Esophagus muscularis mucosa (tissue), 4 donors: ENCODE results near the gene ZNF648. TPM values are rescaled to one million over a fixed set of nuclear protein-coding genes. Genes with fewer than 3 reads are reported as not detected.

Experiments
- DNase-seq: peaks from one replicate; pipeline ENCODE4 v3.0.0-alpha.2; 2017; ENCODE audit errors: extremely low spot score
- H3K27ac ChIP-seq, 4 donors: fragments of 200-600 bp; sonication (generic); replicated peaks in 1 of 4; 1 replicate in 3 of 4; 2 replicates in 1 of 4; pipeline ENCODE4 v1.5.1; 2016 to 2019; ENCODE audit warnings: mild to moderate bottlenecking in 1 of 4
- H3K27me3 ChIP-seq, 4 donors: fragments of 200-600 bp; sonication (generic); one replicate each; pipeline versions ENCODE4 v1.5.1 to v1.6.0; 2016 to 2019
- H3K36me3 ChIP-seq, 4 donors: fragments of 200-600 bp; sonication (generic); one replicate each; pipeline ENCODE4 v1.5.1; 2016 to 2019
- H3K4me1 ChIP-seq, 4 donors: fragments of 200-600 bp; sonication (generic); one replicate each; pipeline ENCODE4 v1.5.1; 2016 to 2019
- H3K4me3 ChIP-seq, 4 donors: fragments of 200-600 bp; sonication (generic); 1 replicate in 2 of 4; 2 replicates in 2 of 4; pipeline ENCODE4 v1.5.1; 2016 to 2019; ENCODE audit warnings: mild to moderate bottlenecking in 4 of 4, moderate library complexity in 1 of 4
- H3K9me3 ChIP-seq, 4 donors: fragments of 200-600 bp; sonication (generic); 1 replicate in 3 of 4; 2 replicates in 1 of 4; pipeline ENCODE4 v1.5.1; 2016 to 2019
- EP300 ChIP-seq: sonication (generic); formaldehyde crosslinking; IDR thresholded peaks from one replicate; pipeline ENCODE4 v1.6.1; 2017; ENCODE audit warnings: antibody characterized with exemption
- POLR2A ChIP-seq: fragments of 450-650 bp; IDR thresholded peaks from one replicate; pipeline ENCODE4 v1.6.1; 2017; ENCODE audit warnings: antibody characterized with exemption, moderate library complexity, mild to moderate bottlenecking, low read depth
- POLR2AphosphoS5 ChIP-seq, 2 donors: sonication (generic); formaldehyde crosslinking; IDR thresholded peaks; one replicate each; pipeline ENCODE4 v1.6.1; 2017; ENCODE audit warnings: antibody characterized with exemption in 2 of 2
- WGBS: methylation state at CpG from one replicate; pipeline ENCODE4 v1.1.5; 2018; 5-methylcytosine and 5-hydroxymethylcytosine counted together
- intact Hi-C: fragments of 100-400 bp; cut with DNase I; formaldehyde crosslinking; loops from one replicate; pipeline ENCODE4 v1.15.1; 2023
- total RNA-seq, 4 donors: library from RNA; depleted of rRNA; stranded (reverse); fragments of >200 nt; gene quantifications; one replicate each; pipeline versions ENCODE4 v1.1.0 to v1.2.1, GENCODE V29; 2016
- TF ChIP-seq, protein P1 (sequence below), 3 experiments: fragments of 200-600 bp in 2 of 3; fragments of 450-650 bp in 1 of 3; sonication (generic) in 2 of 3; IDR thresholded peaks; one replicate each; pipeline ENCODE4 v1.5.1; 2017 to 2019; ENCODE audit warnings: antibody characterized with exemption in 3 of 3, mild to moderate bottlenecking in 2 of 3, moderate library complexity in 1 of 3

The ZNF648 gene
- total RNA-seq, 4 donors from 2014 or later = not detected

- Histone ChIP-seq H3K27ac (peak overlapping the region; percentile 27 to 68 (median 36)), H3K4me3 (no peak overlapping the region), H3K36me3 (no peaks in the 10 kb centered on the region), H3K9me3 (no peaks in the 10 kb centered on the region), H3K27me3 (no peaks in the 10 kb centered on the region), H3K4me1 (peaks cover 0 to 12% (median 8%) of the 10 kb centered on the region in 4 donors)
- intact Hi-C loops = no loop called here
- DNase-seq = peak; percentile 77
- TF ChIP-seq, protein P1, sequence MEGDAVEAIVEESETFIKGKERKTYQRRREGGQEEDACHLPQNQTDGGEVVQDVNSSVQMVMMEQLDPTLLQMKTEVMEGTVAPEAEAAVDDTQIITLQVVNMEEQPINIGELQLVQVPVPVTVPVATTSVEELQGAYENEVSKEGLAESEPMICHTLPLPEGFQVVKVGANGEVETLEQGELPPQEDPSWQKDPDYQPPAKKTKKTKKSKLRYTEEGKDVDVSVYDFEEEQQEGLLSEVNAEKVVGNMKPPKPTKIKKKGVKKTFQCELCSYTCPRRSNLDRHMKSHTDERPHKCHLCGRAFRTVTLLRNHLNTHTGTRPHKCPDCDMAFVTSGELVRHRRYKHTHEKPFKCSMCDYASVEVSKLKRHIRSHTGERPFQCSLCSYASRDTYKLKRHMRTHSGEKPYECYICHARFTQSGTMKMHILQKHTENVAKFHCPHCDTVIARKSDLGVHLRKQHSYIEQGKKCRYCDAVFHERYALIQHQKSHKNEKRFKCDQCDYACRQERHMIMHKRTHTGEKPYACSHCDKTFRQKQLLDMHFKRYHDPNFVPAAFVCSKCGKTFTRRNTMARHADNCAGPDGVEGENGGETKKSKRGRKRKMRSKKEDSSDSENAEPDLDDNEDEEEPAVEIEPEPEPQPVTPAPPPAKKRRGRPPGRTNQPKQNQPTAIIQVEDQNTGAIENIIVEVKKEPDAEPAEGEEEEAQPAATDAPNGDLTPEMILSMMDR (IDR thresholded peaks at IDR 0.05) = no peak
- no peak for TF ChIP-seq EP300
- TF ChIP-seq POLR2AphosphoS5 (IDR thresholded peaks at IDR 0.05) = no peak
- TF ChIP-seq POLR2A = no peak
- 55% methylated on average over 5 of the region's 5 CpGs for WGBS
These were observed 30.8 kb upstream of the ZNF648 start for GRCh38 chr1:182092336-182092735.

- Histone ChIP-seq H3K27me3 (no peaks in the 10 kb centered on the region), H3K36me3 (no peaks in the 10 kb centered on the region), H3K4me1 (peaks cover 0 to 12% (median 8%) of the 10 kb centered on the region in 4 donors), H3K9me3 (no peaks in the 10 kb centered on the region), H3K27ac (no peak overlapping the region), H3K4me3 (no peak overlapping the region)
- TF ChIP-seq, protein P1 (IDR thresholded peaks at IDR 0.05) = no peak
- TF ChIP-seq EP300 (no peak), POLR2AphosphoS5 (IDR thresholded peaks at IDR 0.05) (no peak), POLR2A (no peak)
- WGBS = 88% methylated on average over 2 of the region's 2 CpGs
- intact Hi-C loops = no loop called here
- no peak for DNase-seq
These were observed 29.6 kb upstream of the ZNF648 start for GRCh38 chr1:182091083-182091482.

GRCh38 chr1:182087719-182088350 lies 26.3 kb upstream of the ZNF648 start:
- intact Hi-C loops = loop anchor here (2.0 to 10.0 kb wide), 4 partner anchors 53 to 694 kb away; no protein-coding TSS in a partner anchor
- WGBS = 79% methylated on average over 4 of the region's 6 CpGs
- TF ChIP-seq POLR2AphosphoS5 (IDR thresholded peaks at IDR 0.05) = no peak
- TF ChIP-seq EP300 = no peak
- TF ChIP-seq POLR2A = no peak
- TF ChIP-seq, protein P1 (IDR thresholded peaks at IDR 0.05) = no peak
- Histone ChIP-seq H3K9me3 (no peaks in the 10 kb centered on the region), H3K4me1 (peaks cover 10 to 26% (median 18%) of the 10 kb centered on the region in 4 donors), H3K27me3 (no peaks in the 10 kb centered on the region), H3K27ac (no peak overlapping the region), H3K4me3 (no peak overlapping the region), H3K36me3 (no peaks in the 10 kb centered on the region)
- DNase-seq = peak; percentile 72

DNA sequence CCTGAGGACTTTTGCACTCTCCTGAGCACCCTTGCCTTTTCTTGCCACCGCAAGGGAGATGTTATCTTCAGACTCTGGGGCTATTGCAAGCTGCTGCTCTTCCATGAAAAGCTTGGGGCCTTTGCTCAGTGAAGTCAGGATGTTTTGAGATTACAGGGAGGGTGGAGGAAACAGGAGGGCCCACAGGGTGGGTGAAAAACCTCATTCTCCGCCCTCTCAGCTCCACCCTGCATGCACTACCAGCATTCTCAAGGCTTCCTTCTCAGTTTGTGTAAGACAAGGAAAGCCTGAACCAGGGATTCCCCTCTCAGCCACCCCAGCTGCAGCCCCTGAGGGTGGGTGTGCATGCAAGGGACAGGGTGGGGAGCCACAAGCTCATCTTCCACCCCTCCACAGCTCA lies 25.8 kb upstream of the ZNF648 start:
- DNase-seq = peak; percentile 72
- Histone ChIP-seq H3K27ac (no peak overlapping the region), H3K9me3 (no peaks in the 10 kb centered on the region), H3K27me3 (no peaks in the 10 kb centered on the region), H3K36me3 (no peaks in the 10 kb centered on the region), H3K4me3 (no peak overlapping the region), H3K4me1 (peaks cover 7 to 21% (median 15%) of the 10 kb centered on the region in 4 donors)
- 70% methylated on average over 2 of the region's 2 CpGs for WGBS
- intact Hi-C loops = loop anchor here (2.0 to 10.0 kb wide), 4 partner anchors 53 to 695 kb away; no protein-coding TSS in a partner anchor
- no peak for TF ChIP-seq POLR2AphosphoS5 (IDR thresholded peaks at IDR 0.05)
- no peak for TF ChIP-seq EP300
- TF ChIP-seq, protein P1 (IDR thresholded peaks at IDR 0.05) = no peak
- no peak for TF ChIP-seq POLR2A

GRCh38 chr1:182086620-182087019 lies 25.1 kb upstream of the ZNF648 start:
- TF ChIP-seq POLR2A = no peak
- TF ChIP-seq, protein P1 (IDR thresholded peaks at IDR 0.05) = no peak
- TF ChIP-seq POLR2AphosphoS5 (IDR thresholded peaks at IDR 0.05) = no peak
- no peak for TF ChIP-seq EP300
- DNase-seq = peak; percentile 82
- H3K27ac ChIP-seq = no peak overlapping the region
- no peaks in the 10 kb centered on the region for H3K36me3 ChIP-seq
- peaks cover 7 to 15% (median 12%) of the 10 kb centered on the region in 4 donors for H3K4me1 ChIP-seq
- no peaks in the 10 kb centered on the region for H3K27me3 ChIP-seq
- 92% methylated on average over 7 of the region's 7 CpGs for WGBS
- no peak overlapping the region for H3K4me3 ChIP-seq
- intact Hi-C loops = loop anchor here (2.0 to 10.0 kb wide), 4 partner anchors 54 to 696 kb away; no protein-coding TSS in a partner anchor
- H3K9me3 ChIP-seq = no peaks in the 10 kb centered on the region
